Measurements from ENCODE around the gene TAS1R1. TPM values are rescaled to one million over a fixed set of nuclear protein-coding genes. Genes with fewer than 3 reads are reported as not detected.
"Not testable (repeated sequence)": the region's sequence is repeated elsewhere in the genome, so short reads cannot be mapped to it uniquely, and the experiment has no call there.

The TAS1R1 gene
- total RNA-seq, 1 donor from 2014 or later: not detected

- H3K4me3 Mint-ChIP-seq (ENCODE audit: low read depth); H3K9me3 Mint-ChIP-seq; H3K27me3 Mint-ChIP-seq (ENCODE audit: low read depth); intact Hi-C loops (cut with micrococcal nuclease); H3K36me3 Mint-ChIP-seq (ENCODE audit: low read depth); H3K4me1 Mint-ChIP-seq (ENCODE audit: low read depth); H3K27ac Mint-ChIP-seq; DNase-seq (ENCODE audit: low spot score): not testable (repeated sequence)
These were observed 4.1 kb downstream of the TAS1R1 start for GRCh38 chr1:6559161-6559560.

- Mint-ChIP-seq H3K36me3 (ENCODE audit: low read depth) (no peaks in the 10 kb centered on the region), H3K27me3 (ENCODE audit: low read depth) (peaks cover 2% of the 10 kb centered on the region), H3K9me3 (no peaks in the 10 kb centered on the region), H3K4me1 (ENCODE audit: low read depth) (no peaks in the 10 kb centered on the region), H3K27ac (no peak overlapping the region), H3K4me3 (ENCODE audit: low read depth) (no peak overlapping the region)
- intact Hi-C loops (cut with micrococcal nuclease): no loop called here
- no peak for DNase-seq (ENCODE audit: low spot score)
These were observed 5.2 kb downstream of the TAS1R1 start for GRCh38 chr1:6560267-6560666.

- H3K4me3 Mint-ChIP-seq (ENCODE audit: low read depth): no peak overlapping the region
- no peaks in the 10 kb centered on the region for H3K9me3 Mint-ChIP-seq
- intact Hi-C loops (cut with micrococcal nuclease): no loop called here
- DNase-seq (ENCODE audit: low spot score): no peak
- H3K27me3 Mint-ChIP-seq (ENCODE audit: low read depth): peaks cover 8% of the 10 kb centered on the region
- H3K4me1 Mint-ChIP-seq (ENCODE audit: low read depth): no peaks in the 10 kb centered on the region
- H3K36me3 Mint-ChIP-seq (ENCODE audit: low read depth): no peaks in the 10 kb centered on the region
- H3K27ac Mint-ChIP-seq: no peak overlapping the region
These were observed 13.9 kb downstream of the TAS1R1 start for GRCh38 chr1:6569033-6569432.

DNA sequence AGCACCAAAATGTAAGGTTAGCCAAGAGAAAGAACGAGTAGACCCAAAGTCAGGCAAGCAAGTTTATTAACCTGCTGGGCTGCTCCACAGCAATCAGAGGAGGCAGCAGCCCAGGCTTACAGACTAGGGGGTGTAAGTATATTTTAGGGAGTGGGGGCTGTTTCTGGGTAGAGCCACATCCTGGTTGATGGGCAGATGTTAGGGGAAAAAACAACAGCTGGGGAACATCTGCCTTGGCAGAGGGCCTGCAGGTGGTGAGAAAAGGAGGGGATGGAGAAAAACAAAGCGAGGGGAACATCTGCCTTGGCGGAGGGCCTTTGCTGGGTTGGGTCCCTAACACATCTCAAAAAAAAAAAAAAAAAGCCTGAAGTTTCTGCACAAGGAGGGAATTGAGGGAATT is 15.0 kb downstream of the TAS1R1 start:
- intact Hi-C loops (cut with micrococcal nuclease): no loop called here
- H3K9me3 Mint-ChIP-seq: no peaks in the 10 kb centered on the region
- H3K4me1 Mint-ChIP-seq (ENCODE audit: low read depth): no peaks in the 10 kb centered on the region
- peaks cover 8% of the 10 kb centered on the region for H3K27me3 Mint-ChIP-seq (ENCODE audit: low read depth)
- H3K36me3 Mint-ChIP-seq (ENCODE audit: low read depth): no peaks in the 10 kb centered on the region
- no peak overlapping the region for H3K4me3 Mint-ChIP-seq (ENCODE audit: low read depth)
- no peak overlapping the region for H3K27ac Mint-ChIP-seq
- no peak for DNase-seq (ENCODE audit: low spot score)

DNA sequence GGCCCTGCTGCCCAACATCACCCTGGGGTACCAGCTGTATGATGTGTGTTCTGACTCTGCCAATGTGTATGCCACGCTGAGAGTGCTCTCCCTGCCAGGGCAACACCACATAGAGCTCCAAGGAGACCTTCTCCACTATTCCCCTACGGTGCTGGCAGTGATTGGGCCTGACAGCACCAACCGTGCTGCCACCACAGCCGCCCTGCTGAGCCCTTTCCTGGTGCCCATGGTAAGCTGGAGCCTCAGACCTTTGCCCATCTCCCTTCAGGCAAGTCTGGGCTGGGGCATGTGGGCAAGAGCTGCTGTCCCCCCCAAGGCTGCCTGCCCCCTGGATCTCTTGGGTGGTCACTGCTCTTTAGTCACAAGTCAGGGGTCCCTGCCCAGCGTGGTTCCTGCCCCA is 15.9 kb downstream of the TAS1R1 start:
- intact Hi-C loops (cut with micrococcal nuclease): no loop called here
- no peak for DNase-seq (ENCODE audit: low spot score)
- no peaks in the 10 kb centered on the region for H3K36me3 Mint-ChIP-seq (ENCODE audit: low read depth)
- H3K4me1 Mint-ChIP-seq (ENCODE audit: low read depth): no peaks in the 10 kb centered on the region
- no peak overlapping the region for H3K27ac Mint-ChIP-seq
- H3K27me3 Mint-ChIP-seq (ENCODE audit: low read depth): peaks cover 8% of the 10 kb centered on the region
- no peak overlapping the region for H3K4me3 Mint-ChIP-seq (ENCODE audit: low read depth)
- H3K9me3 Mint-ChIP-seq: no peaks in the 10 kb centered on the region

GRCh38 chr1:6572653-6573383 is 17.7 kb downstream of the TAS1R1 start:
- Mint-ChIP-seq H3K36me3 (ENCODE audit: low read depth) (no peaks in the 10 kb centered on the region), H3K27me3 (ENCODE audit: low read depth) (peaks cover 8% of the 10 kb centered on the region), H3K4me3 (ENCODE audit: low read depth) (no peak overlapping the region), H3K27ac (no peak overlapping the region), H3K9me3 (no peaks in the 10 kb centered on the region), H3K4me1 (ENCODE audit: low read depth) (no peaks in the 10 kb centered on the region)
- intact Hi-C loops (cut with micrococcal nuclease): no loop called here
- no peak for DNase-seq (ENCODE audit: low spot score)

DNA sequence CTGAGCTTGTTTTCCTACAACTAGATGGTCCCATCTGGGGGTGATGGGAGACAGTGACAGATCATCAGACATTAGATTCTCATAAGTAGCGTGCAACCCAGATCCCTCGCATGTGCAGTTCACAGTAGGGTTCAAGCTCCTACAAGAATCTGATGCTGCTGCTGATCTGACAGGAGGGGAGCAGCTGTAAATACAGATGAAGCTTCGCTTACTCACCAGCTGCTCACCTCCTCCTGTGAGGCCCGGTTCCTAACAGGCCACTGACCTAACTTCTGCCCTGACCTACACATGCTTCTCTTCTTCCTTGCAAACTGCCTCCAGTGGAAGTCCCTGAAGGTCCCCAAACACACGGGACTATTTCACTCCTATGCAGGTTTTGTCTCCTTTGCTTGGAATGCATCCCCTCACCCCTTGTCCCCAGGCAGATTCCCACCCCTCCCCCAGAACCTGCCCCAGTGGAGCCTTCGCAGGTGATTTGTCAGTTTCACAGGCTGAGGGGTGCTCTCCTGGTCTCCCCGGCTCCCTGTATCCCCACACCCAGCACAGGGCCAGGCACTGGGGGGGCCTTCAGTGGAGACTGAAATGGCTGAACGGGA is 19.0 kb downstream of the TAS1R1 start:
- Mint-ChIP-seq H3K4me3 (ENCODE audit: low read depth) (no peak overlapping the region), H3K27ac (no peak overlapping the region), H3K4me1 (ENCODE audit: low read depth) (peaks cover under 1% of the 10 kb centered on the region), H3K36me3 (ENCODE audit: low read depth) (no peaks in the 10 kb centered on the region), H3K27me3 (ENCODE audit: low read depth) (peaks cover 7% of the 10 kb centered on the region), H3K9me3 (no peaks in the 10 kb centered on the region)
- intact Hi-C loops (cut with micrococcal nuclease): no loop called here
- DNase-seq (ENCODE audit: low spot score): no peak

DNA sequence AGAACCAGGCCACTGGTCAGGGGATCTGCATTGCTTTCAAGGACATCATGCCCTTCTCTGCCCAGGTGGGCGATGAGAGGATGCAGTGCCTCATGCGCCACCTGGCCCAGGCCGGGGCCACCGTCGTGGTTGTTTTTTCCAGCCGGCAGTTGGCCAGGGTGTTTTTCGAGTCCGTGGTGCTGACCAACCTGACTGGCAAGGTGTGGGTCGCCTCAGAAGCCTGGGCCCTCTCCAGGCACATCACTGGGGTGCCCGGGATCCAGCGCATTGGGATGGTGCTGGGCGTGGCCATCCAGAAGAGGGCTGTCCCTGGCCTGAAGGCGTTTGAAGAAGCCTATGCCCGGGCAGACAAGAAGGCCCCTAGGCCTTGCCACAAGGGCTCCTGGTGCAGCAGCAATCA is 19.7 kb downstream of the TAS1R1 start:
- intact Hi-C loops (cut with micrococcal nuclease): no loop called here
- no peaks in the 10 kb centered on the region for H3K9me3 Mint-ChIP-seq
- H3K36me3 Mint-ChIP-seq (ENCODE audit: low read depth): no peaks in the 10 kb centered on the region
- peaks cover 4% of the 10 kb centered on the region for H3K27me3 Mint-ChIP-seq (ENCODE audit: low read depth)
- H3K27ac Mint-ChIP-seq: no peak overlapping the region
- DNase-seq (ENCODE audit: low spot score): no peak
- peaks cover 6% of the 10 kb centered on the region for H3K4me1 Mint-ChIP-seq (ENCODE audit: low read depth)
- no peak overlapping the region for H3K4me3 Mint-ChIP-seq (ENCODE audit: low read depth)

DNA sequence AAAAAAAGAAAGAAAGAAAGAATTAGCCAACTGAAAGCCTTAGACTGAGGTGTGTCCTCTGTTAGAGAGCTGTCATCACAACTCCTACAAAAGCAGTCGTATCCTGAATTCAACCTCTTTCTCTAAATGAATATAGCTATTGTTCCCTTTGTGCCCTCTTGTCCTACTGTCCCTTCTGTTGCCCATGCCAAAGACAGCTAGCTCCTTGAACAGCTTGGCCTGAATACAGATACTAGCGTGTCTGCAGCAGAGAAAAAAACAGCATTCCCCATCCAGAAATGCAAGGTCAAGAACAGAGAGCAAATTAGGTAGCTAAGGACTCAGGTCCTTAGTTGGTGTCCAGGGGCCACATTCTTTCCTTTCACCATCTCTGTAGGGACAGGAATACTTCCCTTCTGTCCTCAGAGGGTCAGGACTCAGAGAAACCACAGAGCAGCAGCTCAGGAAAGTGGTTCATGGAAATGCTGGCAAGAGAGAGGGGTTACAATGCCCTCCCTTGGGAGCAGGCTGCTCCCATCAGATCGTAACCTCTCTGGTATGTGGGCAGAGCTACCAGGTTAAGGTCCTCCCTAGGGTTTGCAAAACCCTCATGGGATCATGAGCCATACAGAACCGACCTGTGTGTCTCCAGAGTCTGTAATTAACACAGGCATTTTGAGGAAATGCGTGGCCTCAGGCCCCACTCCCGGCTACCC is 22.9 kb downstream of the TAS1R1 start:
- Mint-ChIP-seq H3K4me1 (ENCODE audit: low read depth) (peaks cover 29% of the 10 kb centered on the region), H3K9me3 (no peaks in the 10 kb centered on the region), H3K4me3 (ENCODE audit: low read depth) (no peak overlapping the region), H3K36me3 (ENCODE audit: low read depth) (peaks cover 7% of the 10 kb centered on the region), H3K27me3 (ENCODE audit: low read depth) (no peaks in the 10 kb centered on the region), H3K27ac (no peak overlapping the region)
- DNase-seq (ENCODE audit: low spot score): no peak
- intact Hi-C loops (cut with micrococcal nuclease): loop anchor here (2.0 kb wide), 1 partner anchor 23 kb away; the partner anchor contains the start of genes NOL9 and TAS1R1

DNA sequence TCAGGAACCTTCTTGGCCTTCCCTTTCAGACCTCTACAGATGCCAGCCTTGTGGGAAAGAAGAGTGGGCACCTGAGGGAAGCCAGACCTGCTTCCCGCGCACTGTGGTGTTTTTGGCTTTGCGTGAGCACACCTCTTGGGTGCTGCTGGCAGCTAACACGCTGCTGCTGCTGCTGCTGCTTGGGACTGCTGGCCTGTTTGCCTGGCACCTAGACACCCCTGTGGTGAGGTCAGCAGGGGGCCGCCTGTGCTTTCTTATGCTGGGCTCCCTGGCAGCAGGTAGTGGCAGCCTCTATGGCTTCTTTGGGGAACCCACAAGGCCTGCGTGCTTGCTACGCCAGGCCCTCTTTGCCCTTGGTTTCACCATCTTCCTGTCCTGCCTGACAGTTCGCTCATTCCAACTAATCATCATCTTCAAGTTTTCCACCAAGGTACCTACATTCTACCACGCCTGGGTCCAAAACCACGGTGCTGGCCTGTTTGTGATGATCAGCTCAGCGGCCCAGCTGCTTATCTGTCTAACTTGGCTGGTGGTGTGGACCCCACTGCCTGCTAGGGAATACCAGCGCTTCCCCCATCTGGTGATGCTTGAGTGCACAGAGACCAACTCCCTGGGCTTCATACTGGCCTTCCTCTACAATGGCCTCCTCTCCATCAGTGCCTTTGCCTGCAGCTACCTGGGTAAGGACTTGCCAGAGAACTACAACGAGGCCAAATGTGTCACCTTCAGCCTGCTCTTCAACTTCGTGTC is 23.7 kb downstream of the TAS1R1 start:
- no peaks in the 10 kb centered on the region for H3K27me3 Mint-ChIP-seq (ENCODE audit: low read depth)
- H3K9me3 Mint-ChIP-seq: no peaks in the 10 kb centered on the region
- peaks cover 29% of the 10 kb centered on the region for H3K4me1 Mint-ChIP-seq (ENCODE audit: low read depth)
- DNase-seq (ENCODE audit: low spot score): no peak
- peak overlapping the region; percentile 88 for H3K4me3 Mint-ChIP-seq (ENCODE audit: low read depth)
- intact Hi-C loops (cut with micrococcal nuclease): loop anchor here (1.0 to 2.0 kb wide), 2 partner anchors 24 to 25 kb away; partner anchors contain the start of genes NOL9 and TAS1R1
- H3K27ac Mint-ChIP-seq: no peak overlapping the region
- H3K36me3 Mint-ChIP-seq (ENCODE audit: low read depth): peaks cover 7% of the 10 kb centered on the region

DNA sequence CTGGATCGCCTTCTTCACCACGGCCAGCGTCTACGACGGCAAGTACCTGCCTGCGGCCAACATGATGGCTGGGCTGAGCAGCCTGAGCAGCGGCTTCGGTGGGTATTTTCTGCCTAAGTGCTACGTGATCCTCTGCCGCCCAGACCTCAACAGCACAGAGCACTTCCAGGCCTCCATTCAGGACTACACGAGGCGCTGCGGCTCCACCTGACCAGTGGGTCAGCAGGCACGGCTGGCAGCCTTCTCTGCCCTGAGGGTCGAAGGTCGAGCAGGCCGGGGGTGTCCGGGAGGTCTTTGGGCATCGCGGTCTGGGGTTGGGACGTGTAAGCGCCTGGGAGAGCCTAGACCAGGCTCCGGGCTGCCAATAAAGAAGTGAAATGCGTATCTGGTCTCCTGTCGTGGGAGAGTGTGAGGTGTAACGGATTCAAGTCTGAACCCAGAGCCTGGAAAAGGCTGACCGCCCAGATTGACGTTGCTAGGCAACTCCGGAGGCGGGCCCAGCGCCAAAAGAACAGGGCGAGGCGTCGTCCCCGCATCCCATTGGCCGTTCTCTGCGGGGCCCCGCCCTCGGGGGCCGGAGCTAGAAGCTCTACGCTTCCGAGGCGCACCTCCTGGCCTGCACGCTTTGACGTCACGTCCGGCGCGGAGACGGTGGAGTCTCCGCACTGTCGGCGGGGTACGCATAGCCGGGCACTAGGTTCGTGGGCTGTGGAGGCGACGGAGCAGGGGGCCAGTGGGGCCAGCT is 24.4 kb downstream of the TAS1R1 start, which contains the start of gene ZBTB48:
TSS of gene ZBTB48 (plus strand) at position 621 of the 745 bp plus-strand sequence. CDS start 616 bp downstream, outside the sequence.
- H3K4me1 Mint-ChIP-seq (ENCODE audit: low read depth): peaks cover 31% of the 10 kb centered on the region
- intact Hi-C loops (cut with micrococcal nuclease): loop anchor here (1.0 to 2.0 kb wide), 2 partner anchors 24 to 25 kb away; partner anchors contain the start of genes NOL9 and TAS1R1
- H3K9me3 Mint-ChIP-seq: no peaks in the 10 kb centered on the region
- peak; percentile 95 for DNase-seq (ENCODE audit: low spot score)
- H3K27me3 Mint-ChIP-seq (ENCODE audit: low read depth): no peaks in the 10 kb centered on the region
- peak within 1 kb of the TSS; percentile 92 for H3K27ac Mint-ChIP-seq
- H3K36me3 Mint-ChIP-seq (ENCODE audit: low read depth): peaks cover 10% of the 10 kb centered on the region
- peak within 1 kb of the TSS; percentile 88 for H3K4me3 Mint-ChIP-seq (ENCODE audit: low read depth)

GRCh38 chr1:6580119-6580592 is 25.0 kb downstream of the TAS1R1 start:
- peak overlapping the region; percentile 88 for H3K4me3 Mint-ChIP-seq (ENCODE audit: low read depth)
- no peaks in the 10 kb centered on the region for H3K9me3 Mint-ChIP-seq
- intact Hi-C loops (cut with micrococcal nuclease): no loop called here
- H3K4me1 Mint-ChIP-seq (ENCODE audit: low read depth): peaks cover 35% of the 10 kb centered on the region
- H3K27ac Mint-ChIP-seq: peak overlapping the region; percentile 92
- H3K36me3 Mint-ChIP-seq (ENCODE audit: low read depth): peaks cover 11% of the 10 kb centered on the region
- no peaks in the 10 kb centered on the region for H3K27me3 Mint-ChIP-seq (ENCODE audit: low read depth)
- DNase-seq (ENCODE audit: low spot score): no peak
